IMR-90 (cell line): ENCODE measurements around the gene EPN2. TPM values are rescaled to one million over a fixed set of nuclear protein-coding genes. Genes with fewer than 3 reads are reported as not detected.

Source experiments
- ATAC-seq: fragments of 200-7000 bp; cut with Tn5 transposase; 2 replicates; pipeline ENCODE4 v1.9.1; 2020; ENCODE audit warnings: low read depth, mild to moderate bottlenecking, moderate library complexity
- BruUV-seq: library from RNA; stranded (reverse); fragments of 400-500 nt; replicated peaks from 2 replicates; lab custom pipeline; 2021; lab: Mats Ljungman, UMichigan
- CTCF ChIA-PET: fragments of 300-600 bp; formaldehyde crosslinking; extraction: SDS; loops from one replicate; lab custom pipeline; 2021; ENCODE audit warnings: antibody characterized with exemption; lab: Yijun Ruan, JAX
- POLR2A ChIA-PET: fragments of 300-600 bp; sonication (Branson Sonifier 250); formaldehyde crosslinking; loops from one replicate; lab custom pipeline; 2022; ENCODE audit warnings: antibody characterized with exemption; ENCODE audit not compliant: unreplicated experiment; lab: Charles Lee
- DNase-seq: peaks from one replicate; pipeline ENCODE4 v3.0.0; 2013
- H2AFZ ChIP-seq: replicated peaks from 2 replicates; pipeline ENCODE3; 2013; ENCODE audit warnings: low read length, mild to moderate bottlenecking; ENCODE audit not compliant: poor library complexity
- H2AK5ac ChIP-seq: 2 replicates; pipeline ENCODE4 v1.6.1; 2013; ENCODE audit warnings: low read depth, low read length, inconsistent platforms
- H2AK9ac ChIP-seq: replicated peaks from 2 replicates; pipeline ENCODE3; 2013; ENCODE audit warnings: mild to moderate bottlenecking, low read depth, low read length, moderate library complexity; ENCODE audit not compliant: poor library complexity
- H2BK120ac ChIP-seq: 2 replicates; pipeline ENCODE4 v1.6.1; 2013; ENCODE audit warnings: low read depth, low read length, inconsistent platforms
- H2BK15ac ChIP-seq: 3 replicates; pipeline ENCODE4 v1.6.1; 2013; ENCODE audit warnings: low read depth, low read length, inconsistent platforms
- H2BK20ac ChIP-seq: 2 replicates; pipeline ENCODE4 v1.6.1; 2013; ENCODE audit warnings: low read depth, mild to moderate bottlenecking, inconsistent platforms, low read length, moderate library complexity
- H2BK5ac ChIP-seq: 2 replicates; pipeline ENCODE4 v1.6.1; 2013; ENCODE audit warnings: mild to moderate bottlenecking, low read depth, low read length, inconsistent platforms; ENCODE audit not compliant: poor library complexity, severe bottlenecking
- H3K14ac ChIP-seq: replicated peaks from 2 replicates; pipeline ENCODE4 v1.6.1; 2013; ENCODE audit warnings: low read depth, low read length, inconsistent platforms
- H3K18ac ChIP-seq: 2 replicates; pipeline ENCODE4 v1.6.1; 2013; ENCODE audit warnings: low read depth, low read length, control low read depth
- H3K23ac ChIP-seq: 2 replicates; pipeline ENCODE4 v1.6.1; 2013; ENCODE audit warnings: low read depth, low read length, inconsistent platforms
- H3K27ac ChIP-seq: 2 replicates; pipeline ENCODE4 v1.5.1; 2013; ENCODE audit warnings: mild to moderate bottlenecking, control low read depth, low read length; ENCODE audit not compliant: insufficient read depth
- H3K27me3 ChIP-seq: 2 replicates; pipeline ENCODE4 v1.6.1; 2013; ENCODE audit warnings: low read length; ENCODE audit not compliant: control insufficient read depth, insufficient read depth
- H3K36me3 ChIP-seq: 2 replicates; pipeline ENCODE4 v1.6.1; 2013; ENCODE audit warnings: low read length, mixed read lengths; ENCODE audit not compliant: control insufficient read depth, insufficient read depth
- H3K4ac ChIP-seq: 2 replicates; pipeline ENCODE4 v1.6.1; 2013; ENCODE audit warnings: low read depth, low read length, inconsistent platforms
- H3K4me1 ChIP-seq: 2 replicates; pipeline ENCODE4 v1.6.1; 2013; ENCODE audit warnings: low read length, mixed read lengths; ENCODE audit not compliant: control insufficient read depth, insufficient read depth
- H3K4me2 ChIP-seq: 2 replicates; pipeline ENCODE4 v1.6.1; 2013; ENCODE audit warnings: low read depth, mild to moderate bottlenecking, control low read depth, low read length, moderate library complexity
- H3K4me3 ChIP-seq: 2 replicates; pipeline ENCODE4 v1.5.1; 2013; ENCODE audit warnings: low read depth, mild to moderate bottlenecking, control low read depth, low read length, moderate library complexity; ENCODE audit not compliant: insufficient read depth
- H3K56ac ChIP-seq: 2 replicates; pipeline ENCODE4 v1.6.1; 2013; ENCODE audit warnings: low read length, inconsistent platforms; ENCODE audit not compliant: insufficient read depth; ENCODE audit errors: extremely low read depth
- H3K79me1 ChIP-seq, 2 experiments: 2 replicates each; pipeline ENCODE4 v1.6.1; 2013; ENCODE audit warnings: low read length in 2 of 2, inconsistent platforms in 1 of 2, low read depth in 1 of 2
- H3K9ac ChIP-seq: 2 replicates; pipeline ENCODE4 v1.6.1; 2013; ENCODE audit warnings: low read depth, low read length, control low read depth
- H3K9me1 ChIP-seq: 2 replicates; pipeline ENCODE4 v1.6.1; 2013; ENCODE audit warnings: low read length, inconsistent platforms; ENCODE audit not compliant: insufficient read depth
- H3K9me3 ChIP-seq: 2 replicates; pipeline ENCODE4 v1.6.1; 2013; ENCODE audit warnings: low read length; ENCODE audit not compliant: control insufficient read depth, insufficient read depth
- H4K20me1 ChIP-seq: 2 replicates; pipeline ENCODE4 v1.6.1; 2013; ENCODE audit warnings: low read length, inconsistent platforms; ENCODE audit not compliant: insufficient read depth
- H4K5ac ChIP-seq: 2 replicates; pipeline ENCODE4 v1.6.1; 2013; ENCODE audit warnings: mild to moderate bottlenecking, low read depth, low read length, control low read depth
- H4K8ac ChIP-seq, 2 experiments: 2 replicates each; pipeline ENCODE4 v1.6.1; 2013; ENCODE audit warnings: low read depth in 2 of 2, low read length in 2 of 2, control low read depth in 1 of 2, inconsistent platforms in 1 of 2
- H4K91ac ChIP-seq: 2 replicates; pipeline ENCODE4 v1.6.1; 2013; ENCODE audit warnings: low read depth, low read length, inconsistent platforms; ENCODE audit not compliant: insufficient read depth
- BHLHE40 ChIP-seq: fragments of 150-350 bp; IDR thresholded peaks from 2 replicates; pipeline ENCODE4 v1.6.1; 2016; ENCODE audit warnings: mild to moderate bottlenecking, low read depth, low read length
- CEBPB ChIP-seq: IDR thresholded peaks from 2 replicates; pipeline ENCODE4 v1.6.1; 2012; ENCODE audit warnings: low read depth, low read length, improper control_type of control experiment
- CHD1 ChIP-seq: IDR thresholded peaks from 2 replicates; pipeline ENCODE4 v1.6.1; 2012; ENCODE audit warnings: low read depth, low read length, improper control_type of control experiment
- CTCF ChIP-seq: conservative IDR thresholded peaks from 2 replicates; pipeline ENCODE4 v1.5.1; 2012; ENCODE audit warnings: mild to moderate bottlenecking, low read depth, low read length, improper control_type of control experiment
- ELK1 ChIP-seq: fragments of 150-350 bp; IDR thresholded peaks from 2 replicates; pipeline ENCODE4 v1.6.1; 2016; ENCODE audit warnings: low read depth, mild to moderate bottlenecking, low read length, moderate library complexity, borderline replicate concordance
- FOS ChIP-seq: fragments of 150-350 bp; IDR thresholded peaks from 2 replicates; pipeline ENCODE4 v1.6.1; 2016; ENCODE audit warnings: low read depth, low read length
- MAFK ChIP-seq: IDR thresholded peaks from 2 replicates; pipeline ENCODE4 v1.6.1; 2012; ENCODE audit warnings: low read depth, low read length, improper control_type of control experiment
- MXI1 ChIP-seq: IDR thresholded peaks from 2 replicates; pipeline ENCODE4 v1.6.1; 2012; ENCODE audit warnings: low read depth, mild to moderate bottlenecking, low read length, moderate library complexity, borderline replicate concordance
- NFE2L2 ChIP-seq: fragments of 150-350 bp; IDR thresholded peaks from 2 replicates; pipeline ENCODE4 v1.6.1; 2016; ENCODE audit warnings: low read depth, mild to moderate bottlenecking, low read length
- POLR2A ChIP-seq: IDR thresholded peaks from 2 replicates; pipeline ENCODE4 v1.6.1; 2012; ENCODE audit warnings: mild to moderate bottlenecking, low read depth, low read length
- RAD21 ChIP-seq: IDR thresholded peaks from 2 replicates; pipeline ENCODE4 v1.6.1; 2012; ENCODE audit warnings: low read length, improper control_type of control experiment
- RCOR1 ChIP-seq: IDR thresholded peaks from 2 replicates; pipeline ENCODE4 v1.6.1; 2012; ENCODE audit warnings: mild to moderate bottlenecking, low read length, improper control_type of control experiment; ENCODE audit not compliant: insufficient replicate concordance
- RFX5 ChIP-seq: IDR thresholded peaks from 2 replicates; pipeline ENCODE4 v1.8.0; 2012; ENCODE audit warnings: low read depth, mild to moderate bottlenecking, low read length, moderate library complexity
- SMC3 ChIP-seq: fragments of 150-350 bp; IDR thresholded peaks from 2 replicates; pipeline ENCODE4 v1.6.1; 2016; ENCODE audit warnings: low read depth, mild to moderate bottlenecking, antibody characterized with exemption, low read length, moderate library complexity
- WGBS, 2 experiments: methylation state at CpG; one replicate each; pipeline versions ENCODE4 v1.1.5 to v1.1.7; 2013; ENCODE audit warnings: missing lambda C conversion rate in 2 of 2; ENCODE audit not compliant: insufficient read length in 1 of 2; ENCODE audit errors: extremely low coverage in 2 of 2; 5-methylcytosine and 5-hydroxymethylcytosine counted together
- dilution Hi-C: fragments of 300-500 bp; cut with HindIII; formaldehyde crosslinking; loops from one replicate; pipeline ENCODE4 v1.14.3; 2018; ENCODE audit warnings: low sequenced_read_pairs; ENCODE audit not compliant: unreplicated experiment
- in situ Hi-C: fragments of 300-500 bp; cut with MboI; formaldehyde crosslinking; loops from 3 replicates; pipeline ENCODE4 v1.14.3; 2019; ENCODE audit warnings: low sequenced_read_pairs, inconsistent platforms, mixed read lengths
- intact Hi-C: fragments of 100-400 bp; cut with micrococcal nuclease; formaldehyde crosslinking; loops from 2 replicates; pipeline ENCODE4 v1.10.0; 2022
- polyA plus RNA-seq, 3 experiments: library from polyadenylated mRNA; depleted of rRNA; stranded (reverse); fragments of >200 nt; gene quantifications; 2 replicates each; pipeline ENCODE4 v1.2.3, GENCODE V29; 2012; ENCODE audit warnings: low replicate concordance in 1 of 3
- total RNA-seq: library from RNA; depleted of rRNA; stranded (reverse); fragments of >200 nt; gene quantifications from 2 replicates; pipeline ENCODE4 v1.2.3, GENCODE V29; 2012
- TF ChIP-seq, protein P1 (sequence below): fragments of 150-350 bp; IDR thresholded peaks from 2 replicates; pipeline ENCODE4 v1.6.1; 2017; ENCODE audit warnings: mild to moderate bottlenecking, antibody characterized with exemption, low read length, low read depth

Gene EPN2
- total and polyA plus RNA-seq, 2 of the 4 experiments (the other 2 are of a cell fraction), result 14.9 to 25.3 TPM

DNA sequence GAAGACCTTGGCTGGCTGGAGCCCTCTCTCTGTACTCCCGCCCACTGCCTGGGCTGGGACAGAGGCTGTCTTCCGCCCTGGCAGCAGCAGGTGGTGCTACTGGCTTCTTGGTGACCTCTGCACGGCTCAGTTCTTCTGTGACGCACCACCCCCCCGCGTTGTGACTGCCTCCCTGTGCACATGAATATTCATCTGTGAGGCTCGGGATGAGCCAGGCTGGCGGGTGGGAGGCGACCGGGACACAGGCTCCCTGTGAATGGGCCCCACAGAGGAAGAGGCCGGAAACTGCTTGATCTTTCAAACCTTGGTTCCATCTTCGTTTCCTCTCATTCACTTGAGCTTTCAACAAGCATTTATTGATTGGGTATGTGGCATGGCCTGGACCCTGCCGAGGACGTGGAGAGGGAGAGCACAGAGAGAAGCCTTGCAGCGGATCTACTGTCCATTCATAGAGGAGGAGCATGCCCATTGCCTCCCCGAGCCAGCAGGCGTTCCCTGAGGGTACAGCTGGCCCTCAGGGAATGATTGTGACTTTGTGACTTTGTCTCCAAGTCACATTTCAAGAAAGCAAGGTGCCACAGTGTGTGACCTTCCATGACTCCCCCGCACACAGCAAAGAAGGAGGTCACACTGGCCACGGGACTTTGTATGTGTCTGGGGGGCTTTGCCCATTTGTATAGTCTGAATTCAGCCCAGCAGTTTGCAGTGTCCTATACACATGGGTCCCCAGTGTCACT, 80.4 kb downstream of the EPN2 start:
- Histone ChIP-seq H2AFZ (peak overlapping the region; percentile 53), H2BK5ac (no peak overlapping the region), H3K79me1 (peaks cover 5 to 40% of the 10 kb centered on the region in 2 experiments; a peak in 3 of 4 replicates), H3K9me1 (peaks cover 10% of the 10 kb centered on the region), H3K56ac (no peak overlapping the region), H4K91ac (peak overlapping the region; percentile 16; the same call in 1 of the 2 replicates), H3K27ac (no peak overlapping the region), H3K23ac (no peak overlapping the region), H3K36me3 (peaks cover 28% of the 10 kb centered on the region), H3K4me1 (peaks cover 6% of the 10 kb centered on the region), H2AK9ac (peak overlapping the region; percentile 92), H3K4me3 (no peak overlapping the region), H3K9ac (no peak overlapping the region), H3K14ac (peak overlapping the region; percentile 48; the same call in 1 of the 2 replicates), H2BK120ac (peak overlapping the region; percentile 26), H2BK15ac (no peak overlapping the region), H3K27me3 (no peaks in the 10 kb centered on the region), H4K5ac (no peak overlapping the region), H3K9me3 (no peaks in the 10 kb centered on the region), H3K18ac (no peak overlapping the region), H3K4ac (peak overlapping the region; percentile 65), H2BK20ac (no peak overlapping the region), H2AK5ac (peak overlapping the region; percentile 49; the same call in 1 of the 2 replicates), H3K4me2 (no peak overlapping the region), H4K20me1 (peaks cover 4% of the 10 kb centered on the region; the same call in 1 of the 2 replicates), H4K8ac (no peak overlapping the region)
- DNase-seq, result peak; percentile 80
- in situ Hi-C loops, result no loop called here
- ChIA-PET POLR2A (no interaction called here), CTCF (no interaction called here)
- WGBS, 2 experiments, result 42% methylated on average over 8 of the region's 19 CpGs; no CpG with 5 or more reads in 1 of the 2 experiments
- intact Hi-C loops, result no loop called here
- dilution Hi-C loops, result no loop called here
- BruUV-seq, result no TSS peak
- peak; percentile 89 for ATAC-seq
- TF ChIP-seq CTCF (peak; percentile 47), BHLHE40 (peak; percentile 40; the same call in 1 of the 2 replicates), FOS (no peak), CEBPB (no peak), CHD1 (no peak), SMC3 (peak; percentile 24; the same call in 1 of the 2 replicates), RAD21 (peak; percentile 58), MXI1 (no peak), POLR2A (no peak), MAFK (no peak), ELK1 (no peak), RFX5 (no peak), RCOR1 (peak; percentile 49), NFE2L2 (no peak)
- TF ChIP-seq, protein P1, sequence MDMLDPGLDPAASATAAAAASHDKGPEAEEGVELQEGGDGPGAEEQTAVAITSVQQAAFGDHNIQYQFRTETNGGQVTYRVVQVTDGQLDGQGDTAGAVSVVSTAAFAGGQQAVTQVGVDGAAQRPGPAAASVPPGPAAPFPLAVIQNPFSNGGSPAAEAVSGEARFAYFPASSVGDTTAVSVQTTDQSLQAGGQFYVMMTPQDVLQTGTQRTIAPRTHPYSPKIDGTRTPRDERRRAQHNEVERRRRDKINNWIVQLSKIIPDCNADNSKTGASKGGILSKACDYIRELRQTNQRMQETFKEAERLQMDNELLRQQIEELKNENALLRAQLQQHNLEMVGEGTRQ, result no peak
